Activated naive CD8-positive, alpha-beta T cell treated with anti-CD3 and anti-CD28 coated beads, Interleukin-2, amount 50 U/mL, for 24 hours (primary cell): ENCODE measurements around the gene PXN.
A peak's percentile ranks its signal among the peaks of the same experiment; 100 is the strongest.
"Not testable (repeated sequence)": the region's sequence is repeated elsewhere in the genome, so short reads cannot be mapped to it uniquely, and the experiment has no call there.

Experiments used
- ATAC-seq: fragments of 150-1000 bp; cut with Tn5 transposase; one replicate; pipeline ENCODE4 v1.10.0; 2021
- DNase-seq: peaks from one replicate; pipeline ENCODE4 v3.0.0; 2021
- H3K27ac Mint-ChIP-seq: one replicate; pipeline ENCODE4 v1.8.0; 2021; ENCODE audit warnings: mild to moderate bottlenecking, mixed read lengths
- H3K27me3 Mint-ChIP-seq: one replicate; pipeline ENCODE4 v1.8.0; 2021; ENCODE audit warnings: mixed read lengths
- H3K36me3 Mint-ChIP-seq: one replicate; pipeline ENCODE4 v1.8.0; 2021; ENCODE audit warnings: low read depth, mixed read lengths
- H3K4me1 Mint-ChIP-seq: one replicate; pipeline ENCODE4 v1.8.0; 2021; ENCODE audit warnings: mixed read lengths
- H3K4me3 Mint-ChIP-seq: one replicate; pipeline ENCODE4 v1.8.0; 2021; ENCODE audit warnings: mild to moderate bottlenecking, moderate library complexity, mixed read lengths
- H3K9me3 Mint-ChIP-seq: one replicate; pipeline ENCODE4 v1.8.0; 2021; ENCODE audit warnings: mixed read lengths

PXN gene

DNA sequence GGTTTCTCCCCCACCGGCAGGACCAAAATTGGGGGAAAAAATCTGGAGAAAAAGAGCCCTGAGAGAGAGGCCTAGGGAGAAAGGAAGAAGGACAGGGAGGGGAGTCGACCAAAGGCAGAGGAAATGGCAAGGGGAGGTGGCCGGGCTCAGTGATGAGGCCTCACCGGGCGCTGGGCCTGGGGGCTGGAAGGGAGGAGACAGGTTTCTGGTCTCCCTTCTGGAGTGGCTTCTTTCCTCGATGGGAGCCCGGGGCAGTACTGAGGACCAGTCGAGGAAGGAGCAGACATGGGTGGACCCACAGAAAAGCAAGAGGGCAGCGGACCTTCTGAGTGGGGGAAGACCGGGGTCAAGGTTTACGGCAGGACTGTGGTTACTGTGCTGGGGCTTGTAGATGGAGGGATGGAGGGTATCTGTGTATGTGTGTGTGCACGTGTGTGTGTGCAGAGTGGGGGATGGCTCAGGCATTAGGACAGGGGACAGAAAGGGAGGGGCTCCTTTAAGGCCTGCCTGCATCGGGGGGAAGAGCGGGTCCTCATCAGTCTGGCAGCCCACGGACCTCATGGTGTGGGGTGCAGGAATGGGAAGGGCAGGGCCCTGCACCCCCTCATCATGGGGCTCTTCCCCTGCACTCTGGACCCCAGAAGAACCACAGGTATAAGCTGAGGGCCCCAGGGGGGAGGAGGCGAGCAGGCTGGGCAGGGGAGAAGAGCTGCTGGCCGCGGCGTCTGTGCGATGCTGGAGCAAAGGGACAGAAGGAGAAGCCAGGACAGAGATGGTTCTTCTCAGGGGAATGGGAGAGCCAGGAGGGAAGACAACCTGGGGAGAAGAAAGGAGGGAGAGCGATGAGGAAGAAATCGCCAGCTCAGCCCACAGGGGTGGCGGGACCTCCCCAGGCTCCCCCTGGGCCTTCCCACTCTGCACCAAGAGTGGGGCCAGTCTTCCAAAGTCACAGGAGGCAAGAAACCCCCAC lies 49.5 kb downstream of the PXN start:
- H3K9me3 Mint-ChIP-seq: no peaks in the 10 kb centered on the region
- no peaks in the 10 kb centered on the region for H3K27me3 Mint-ChIP-seq
- peaks cover 8% of the 10 kb centered on the region for H3K36me3 Mint-ChIP-seq
- DNase-seq: no peak
- no peaks in the 10 kb centered on the region for H3K4me1 Mint-ChIP-seq
- no peak overlapping the region for H3K4me3 Mint-ChIP-seq
- H3K27ac Mint-ChIP-seq: peak overlapping the region; percentile 53
- ATAC-seq: no peak

DNA sequence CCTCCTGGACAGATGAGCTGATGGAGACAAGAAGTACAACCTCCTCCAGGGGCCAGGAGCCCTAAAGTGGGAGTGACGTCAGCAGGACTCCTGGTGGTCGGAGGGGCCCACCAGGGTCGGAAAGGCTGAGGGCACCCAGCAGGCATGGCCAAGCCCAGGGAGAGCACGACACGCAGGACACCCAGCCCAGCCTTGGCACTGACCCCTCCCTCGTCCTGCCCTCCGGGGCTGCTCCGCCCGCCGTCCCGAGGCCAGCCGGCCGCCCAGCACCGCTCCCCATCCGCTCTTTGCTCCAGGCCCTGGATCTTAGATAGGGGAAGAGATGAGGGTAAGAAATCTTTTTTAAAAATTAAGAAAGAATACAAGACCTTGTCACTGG lies 50.2 kb downstream of the PXN start:
- Mint-ChIP-seq H3K36me3 (peaks cover 10% of the 10 kb centered on the region), H3K4me3 (no peak overlapping the region), H3K4me1 (no peaks in the 10 kb centered on the region), H3K9me3 (no peaks in the 10 kb centered on the region), H3K27me3 (no peaks in the 10 kb centered on the region), H3K27ac (no peak overlapping the region)
- DNase-seq (no peak), ATAC-seq (no peak)

DNA sequence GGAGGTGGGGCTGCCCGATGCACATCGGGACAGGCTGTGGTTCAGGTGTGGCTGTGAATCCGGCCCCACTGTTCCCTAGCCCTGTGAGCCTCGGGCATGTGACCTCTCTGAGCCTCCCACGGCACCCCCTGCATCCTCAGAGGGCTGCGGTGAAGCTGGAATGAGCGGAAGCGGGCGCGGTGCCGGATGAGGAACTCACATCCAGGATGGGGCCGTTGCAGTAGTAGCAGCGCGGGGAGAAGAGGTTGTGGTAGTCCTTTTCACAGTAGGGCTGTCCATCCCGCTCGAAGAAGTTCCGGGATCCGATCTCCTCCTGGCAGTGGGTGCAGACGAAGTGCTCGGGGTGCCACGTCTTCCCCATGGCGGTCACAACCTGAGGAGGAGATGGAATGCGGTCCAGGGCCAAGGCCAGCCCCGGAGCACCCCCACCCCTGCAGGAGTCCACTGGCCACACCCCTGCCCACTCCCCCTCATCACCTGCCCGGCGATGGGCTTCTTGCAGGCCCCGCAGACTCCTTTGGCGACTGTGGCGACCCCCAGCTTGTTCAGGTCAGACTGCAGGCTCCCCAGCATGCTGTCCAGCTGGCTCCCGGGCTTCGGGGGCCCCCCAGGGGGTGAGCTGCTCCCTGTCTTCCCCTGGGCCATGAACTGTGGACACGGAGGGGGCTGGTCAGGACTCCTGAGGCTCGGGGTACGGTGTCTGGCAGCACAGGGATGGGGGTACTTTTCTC lies 50.7 kb downstream of the PXN start:
- DNase-seq: no peak
- Mint-ChIP-seq H3K4me3 (no peak overlapping the region), H3K27me3 (no peaks in the 10 kb centered on the region), H3K4me1 (no peaks in the 10 kb centered on the region), H3K9me3 (no peaks in the 10 kb centered on the region), H3K36me3 (peaks cover 12% of the 10 kb centered on the region), H3K27ac (no peak overlapping the region)
- ATAC-seq: no peak

DNA sequence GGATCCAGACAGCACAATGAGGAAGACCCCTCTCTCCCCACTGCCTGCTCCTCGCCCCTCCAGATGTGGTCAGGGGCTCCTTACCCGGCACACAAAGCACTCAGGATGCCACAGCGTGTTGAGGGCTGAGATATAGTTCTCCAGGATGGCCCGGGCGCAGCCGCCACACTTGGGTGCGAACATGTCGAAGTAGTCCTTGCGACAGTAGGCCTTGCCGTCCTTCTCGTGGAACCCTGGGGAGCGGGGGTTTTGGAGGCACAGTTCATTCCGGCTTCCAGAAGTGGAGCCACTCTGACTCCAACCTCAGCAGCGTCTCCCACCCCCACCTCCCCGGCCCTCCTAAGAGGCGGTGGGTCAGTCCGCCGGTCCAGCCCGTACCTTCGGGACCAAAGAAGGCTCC lies 51.8 kb downstream of the PXN start:
- no peak for ATAC-seq
- no peak overlapping the region for H3K4me3 Mint-ChIP-seq
- H3K9me3 Mint-ChIP-seq: no peaks in the 10 kb centered on the region
- no peak overlapping the region for H3K27ac Mint-ChIP-seq
- H3K36me3 Mint-ChIP-seq: peaks cover 12% of the 10 kb centered on the region
- H3K27me3 Mint-ChIP-seq: no peaks in the 10 kb centered on the region
- no peak for DNase-seq
- H3K4me1 Mint-ChIP-seq: no peaks in the 10 kb centered on the region

DNA sequence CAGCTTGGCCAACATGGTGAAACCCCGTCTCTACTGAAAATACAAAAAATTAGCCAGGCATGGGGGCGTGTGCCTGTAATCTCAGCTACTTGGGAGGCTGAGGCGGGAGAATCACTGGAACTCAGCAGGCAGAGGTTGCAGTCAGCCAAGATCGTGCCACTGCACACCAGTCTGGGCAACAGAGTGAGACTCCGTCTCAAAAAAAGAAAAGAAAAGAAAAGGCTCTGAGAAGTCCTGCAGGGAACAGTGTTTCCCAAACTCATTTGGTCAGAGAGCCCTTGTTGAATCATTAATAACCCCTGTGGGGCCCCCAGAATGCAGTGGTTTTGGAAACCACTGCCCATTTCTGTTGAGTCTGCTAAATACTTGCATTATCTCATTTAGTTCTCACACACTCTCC lies 52.3 kb downstream of the PXN start:
- not testable (repeated sequence) for ATAC-seq, H3K4me3 Mint-ChIP-seq, H3K4me1 Mint-ChIP-seq, H3K27ac Mint-ChIP-seq, H3K27me3 Mint-ChIP-seq, DNase-seq, H3K9me3 Mint-ChIP-seq
- peaks cover 10% of the 10 kb centered on the region for H3K36me3 Mint-ChIP-seq

DNA sequence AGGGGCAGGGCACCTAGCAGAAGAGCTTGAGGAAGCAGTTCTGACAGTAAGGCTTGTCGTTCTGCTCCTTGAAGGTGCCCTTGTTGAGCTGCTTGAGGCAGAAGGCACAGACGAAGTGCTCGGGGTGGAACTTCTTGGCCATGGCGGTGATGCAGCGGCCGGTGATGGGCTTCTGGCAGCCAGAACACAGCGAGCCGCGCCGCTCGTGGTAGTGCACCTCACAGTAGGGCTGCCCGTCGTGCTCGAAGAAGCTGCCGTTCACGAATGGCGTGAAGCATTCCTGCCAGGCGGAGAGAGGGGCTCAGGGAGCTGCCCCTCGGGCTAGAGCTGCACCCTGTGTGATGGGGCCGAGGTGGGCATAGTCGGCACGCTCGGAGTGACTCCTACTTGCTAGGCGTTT lies 53.2 kb downstream of the PXN start:
- H3K4me1 Mint-ChIP-seq: no peaks in the 10 kb centered on the region
- DNase-seq (no peak), ATAC-seq (no peak)
- H3K4me3 Mint-ChIP-seq: no peak overlapping the region
- H3K27ac Mint-ChIP-seq: no peak overlapping the region
- no peaks in the 10 kb centered on the region for H3K27me3 Mint-ChIP-seq
- peaks cover 10% of the 10 kb centered on the region for H3K36me3 Mint-ChIP-seq
- no peaks in the 10 kb centered on the region for H3K9me3 Mint-ChIP-seq

DNA sequence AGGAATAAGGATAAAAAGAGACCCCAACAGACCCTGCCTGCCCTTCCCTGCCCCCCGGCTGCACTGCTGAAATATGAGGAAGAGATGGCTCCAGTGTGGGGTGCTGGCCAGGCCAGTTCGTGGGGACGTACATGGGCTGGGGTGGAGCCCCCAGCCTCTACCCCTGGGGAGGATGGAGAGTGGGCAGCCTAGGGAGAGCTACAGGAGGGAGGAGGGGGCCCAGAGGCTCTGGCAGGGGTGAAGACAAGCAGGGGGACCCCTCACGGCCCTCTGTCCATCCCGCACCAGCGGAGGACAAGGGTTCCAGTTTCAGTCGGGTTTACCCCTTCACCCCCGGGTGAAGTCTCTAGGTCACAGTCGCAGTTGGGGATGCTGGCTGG lies 53.6 kb downstream of the PXN start:
- no peaks in the 10 kb centered on the region for H3K27me3 Mint-ChIP-seq
- H3K36me3 Mint-ChIP-seq: peaks cover 10% of the 10 kb centered on the region
- no peak for ATAC-seq
- no peak overlapping the region for H3K4me3 Mint-ChIP-seq
- no peak overlapping the region for H3K27ac Mint-ChIP-seq
- no peaks in the 10 kb centered on the region for H3K9me3 Mint-ChIP-seq
- H3K4me1 Mint-ChIP-seq: no peaks in the 10 kb centered on the region
- DNase-seq: no peak

DNA sequence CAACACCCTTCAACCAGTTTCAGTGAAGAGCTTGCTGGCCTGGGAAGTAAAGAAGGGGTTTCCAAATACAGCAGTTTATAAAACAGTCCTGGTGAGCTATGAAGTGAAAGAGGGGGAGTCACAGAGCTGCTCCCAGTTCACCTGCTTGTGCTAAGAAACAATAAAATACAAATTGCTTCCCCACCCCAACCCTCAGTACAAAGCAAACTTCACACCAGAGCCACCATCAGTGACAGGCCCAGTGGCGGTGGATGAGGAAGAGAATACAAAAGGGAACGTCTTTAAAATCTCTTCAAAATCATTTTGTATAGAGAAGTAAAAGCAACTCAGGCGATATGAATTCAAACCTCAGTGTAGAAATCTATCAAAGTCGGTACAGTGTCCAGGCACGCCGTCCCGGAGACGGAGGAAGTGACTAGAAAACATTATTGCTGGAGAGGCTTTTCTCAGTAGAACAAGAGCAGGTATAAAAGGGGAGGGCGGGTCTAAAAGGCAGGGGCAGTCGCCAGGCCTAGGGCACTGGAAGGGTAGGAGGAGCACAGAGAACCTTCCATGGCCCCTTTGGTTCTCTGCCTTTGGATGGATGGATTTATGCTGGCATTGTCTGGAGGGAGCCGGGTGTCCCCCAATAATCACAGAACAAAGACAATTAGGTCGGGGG lies 54.2 kb downstream of the PXN start:
- peak overlapping the region; percentile 27 for H3K27ac Mint-ChIP-seq
- no peak for DNase-seq

DNA sequence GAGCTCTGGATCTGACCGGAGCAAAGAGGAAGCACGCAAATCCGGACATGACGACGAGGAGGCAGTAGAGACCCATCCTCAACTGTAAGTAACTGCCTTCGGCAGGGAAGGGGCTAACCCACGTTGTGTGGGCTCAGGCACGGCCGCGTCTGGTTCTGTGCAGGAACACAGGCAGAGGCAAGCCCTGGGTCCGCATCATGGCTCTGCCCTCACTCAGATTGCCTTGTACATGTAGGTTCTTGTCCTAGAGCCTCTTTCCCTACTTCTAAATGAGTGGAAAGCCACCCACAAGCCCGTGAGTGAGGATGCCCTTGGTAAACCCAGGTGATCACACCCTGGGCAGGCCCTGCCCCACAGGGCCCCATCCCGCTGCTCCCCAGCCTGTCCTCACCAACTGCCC lies 55.7 kb downstream of the PXN start:
- ATAC-seq (no peak), DNase-seq (no peak)
- Mint-ChIP-seq H3K4me1 (no peaks in the 10 kb centered on the region), H3K27ac (no peak overlapping the region), H3K4me3 (no peak overlapping the region), H3K36me3 (peaks cover 11% of the 10 kb centered on the region), H3K27me3 (no peaks in the 10 kb centered on the region), H3K9me3 (no peaks in the 10 kb centered on the region)

More for the DNA sequence above, 54.2 kb downstream of the PXN start:
- no peaks in the 10 kb centered on the region for H3K9me3 Mint-ChIP-seq
- no peaks in the 10 kb centered on the region for H3K27me3 Mint-ChIP-seq
- ATAC-seq: no peak
- H3K4me3 Mint-ChIP-seq: no peak overlapping the region
- no peaks in the 10 kb centered on the region for H3K4me1 Mint-ChIP-seq
- peaks cover 12% of the 10 kb centered on the region for H3K36me3 Mint-ChIP-seq

DNA sequence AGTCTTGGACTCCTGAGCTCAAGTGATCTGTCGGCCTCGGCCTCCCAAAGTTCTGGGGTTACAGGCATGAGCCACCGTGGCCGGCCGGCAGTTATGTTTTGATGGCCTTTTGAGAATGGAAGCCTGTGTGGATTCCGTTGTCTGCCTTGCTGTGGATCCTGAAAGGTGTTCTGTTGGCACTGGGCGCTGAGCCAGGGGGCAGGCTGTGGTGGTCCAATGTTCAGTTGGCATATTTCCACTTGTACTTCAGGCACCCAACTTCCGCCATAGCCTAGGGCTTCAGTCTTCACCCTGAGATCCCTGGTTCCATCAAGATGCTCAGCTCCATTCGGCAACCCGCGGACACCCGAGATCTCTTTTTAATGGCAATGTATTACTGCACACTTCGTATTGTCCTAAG lies 58.3 kb downstream of the PXN start:
- ATAC-seq (no peak), DNase-seq (no peak)
- H3K4me1 Mint-ChIP-seq: peaks cover 4% of the 10 kb centered on the region
- H3K36me3 Mint-ChIP-seq: peaks cover 11% of the 10 kb centered on the region
- no peak overlapping the region for H3K27ac Mint-ChIP-seq
- no peaks in the 10 kb centered on the region for H3K27me3 Mint-ChIP-seq
- H3K9me3 Mint-ChIP-seq: no peaks in the 10 kb centered on the region
- H3K4me3 Mint-ChIP-seq: no peak overlapping the region

DNA sequence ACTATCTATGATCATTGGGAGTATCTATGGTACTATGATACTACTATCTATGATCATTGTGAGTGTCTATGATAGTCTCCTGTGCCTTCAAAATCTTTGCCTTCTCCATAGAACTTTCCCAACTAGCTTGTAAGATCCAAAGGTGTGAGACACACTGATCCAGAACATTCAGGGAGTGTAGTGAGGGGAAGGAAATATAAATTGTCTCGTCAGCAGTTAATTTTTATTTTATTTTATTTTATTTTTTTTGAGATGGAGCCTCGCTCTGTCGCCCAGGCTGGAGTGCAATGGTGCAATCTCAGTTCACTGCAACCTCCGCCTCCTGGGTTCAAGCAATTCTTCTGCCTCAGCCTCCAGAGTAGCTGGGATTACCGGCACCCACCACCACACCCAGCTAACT lies 58.7 kb downstream of the PXN start:
- H3K9me3 Mint-ChIP-seq, H3K27ac Mint-ChIP-seq, H3K4me3 Mint-ChIP-seq, ATAC-seq, DNase-seq, H3K4me1 Mint-ChIP-seq, H3K27me3 Mint-ChIP-seq: not testable (repeated sequence)
- peaks cover 14% of the 10 kb centered on the region for H3K36me3 Mint-ChIP-seq

DNA sequence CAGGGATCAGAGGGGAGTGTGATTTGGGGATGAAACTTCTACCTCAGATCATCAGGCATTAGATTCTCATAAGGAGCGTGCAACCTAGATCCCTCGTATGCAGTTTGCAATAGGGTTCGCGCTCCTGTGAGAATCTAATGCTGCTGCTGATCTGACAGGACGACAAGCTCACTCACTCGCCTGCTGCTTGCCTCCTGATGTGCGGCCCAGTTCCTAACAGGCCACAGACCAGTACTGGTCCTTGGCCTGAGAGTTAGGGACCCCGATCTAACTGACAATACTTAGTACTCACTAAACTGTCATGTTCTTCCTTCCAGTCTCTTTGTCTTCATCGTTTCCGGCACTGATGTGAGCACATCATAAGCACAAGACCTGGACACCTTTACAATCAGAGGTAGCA lies 59.3 kb downstream of the PXN start:
- Mint-ChIP-seq H3K4me1 (peaks cover 7% of the 10 kb centered on the region), H3K9me3 (no peaks in the 10 kb centered on the region), H3K4me3 (no peak overlapping the region), H3K36me3 (peaks cover 11% of the 10 kb centered on the region), H3K27ac (no peak overlapping the region), H3K27me3 (no peaks in the 10 kb centered on the region)
- no peak for DNase-seq
- ATAC-seq: no peak

DNA sequence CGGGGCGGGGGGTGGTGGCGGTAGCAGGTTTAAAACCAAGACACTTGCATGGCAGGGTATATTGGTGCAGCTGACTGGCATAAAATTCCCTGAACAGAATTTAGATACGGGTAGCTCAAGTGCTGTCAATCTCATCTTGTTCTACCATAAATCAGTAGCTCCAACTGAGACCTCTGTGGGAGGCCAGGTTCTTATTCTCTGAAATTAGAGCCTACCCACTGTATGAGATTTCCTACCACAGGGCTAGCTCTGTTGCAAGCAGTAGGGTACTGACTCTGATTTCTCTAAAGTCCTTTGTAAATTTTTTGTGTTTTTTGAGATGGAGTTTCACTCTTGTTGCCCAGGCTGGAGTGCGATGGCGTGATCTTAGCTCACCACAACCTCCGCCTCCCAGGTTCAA lies 61.4 kb downstream of the PXN start:
- ATAC-seq (no peak), DNase-seq (no peak)
- Mint-ChIP-seq H3K9me3 (no peaks in the 10 kb centered on the region), H3K27me3 (peaks cover 2% of the 10 kb centered on the region), H3K4me1 (peaks cover 21% of the 10 kb centered on the region), H3K36me3 (peaks cover 24% of the 10 kb centered on the region), H3K27ac (no peak overlapping the region), H3K4me3 (no peak overlapping the region)

DNA sequence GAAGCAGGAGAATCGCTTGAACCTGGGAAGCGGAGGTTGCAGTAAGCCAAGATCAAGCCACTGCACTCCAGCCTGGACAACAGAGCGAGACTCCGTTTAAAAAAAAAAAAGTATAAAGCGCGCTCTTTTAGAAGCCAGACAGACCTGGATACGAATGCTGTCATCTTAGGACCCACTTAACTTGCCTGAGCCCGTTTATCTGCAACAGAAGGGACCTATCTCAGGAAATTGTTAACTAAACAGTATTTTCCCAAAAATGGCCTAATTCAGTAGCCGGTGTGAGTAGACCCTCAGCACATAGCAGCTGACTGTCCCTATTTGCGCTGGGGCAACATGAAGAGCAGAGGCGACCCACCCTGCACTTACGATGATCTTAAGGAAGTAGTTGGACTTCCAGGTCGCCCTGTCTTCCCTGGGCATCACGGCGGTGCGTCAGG lies 65.1 kb downstream of the PXN start:
- Mint-ChIP-seq H3K4me3 (peak overlapping the region; percentile 99), H3K27ac (peak overlapping the region; percentile 100), H3K4me1 (peaks cover 52% of the 10 kb centered on the region), H3K9me3 (no peaks in the 10 kb centered on the region), H3K36me3 (peaks cover 53% of the 10 kb centered on the region), H3K27me3 (peaks cover 2% of the 10 kb centered on the region)
- ATAC-seq: no peak
- no peak for DNase-seq
